NCI-H82 treated with DMSO at 0.1 percent for 48 hours (cell line): ENCODE data around the gene RNF41.
A peak's percentile ranks its signal among the peaks of the same experiment; 100 is the strongest.

Experiments
- DNase-seq: peaks from one replicate; lab custom pipeline; 2025; ENCODE audit not compliant: unreplicated experiment; lab: John Stamatoyannopoulos, UW

Gene RNF41

GRCh38 chr12:56244494-56244893 lies 22.8 kb upstream of the RNF41 start:
- no peak for DNase-seq

- no peak for DNase-seq
These were observed 22.0 kb upstream of the RNF41 start for GRCh38 chr12:56243731-56244181.

- DNase-seq, result no peak
These were observed 21.3 kb upstream of the RNF41 start for GRCh38 chr12:56242986-56243385.

DNA sequence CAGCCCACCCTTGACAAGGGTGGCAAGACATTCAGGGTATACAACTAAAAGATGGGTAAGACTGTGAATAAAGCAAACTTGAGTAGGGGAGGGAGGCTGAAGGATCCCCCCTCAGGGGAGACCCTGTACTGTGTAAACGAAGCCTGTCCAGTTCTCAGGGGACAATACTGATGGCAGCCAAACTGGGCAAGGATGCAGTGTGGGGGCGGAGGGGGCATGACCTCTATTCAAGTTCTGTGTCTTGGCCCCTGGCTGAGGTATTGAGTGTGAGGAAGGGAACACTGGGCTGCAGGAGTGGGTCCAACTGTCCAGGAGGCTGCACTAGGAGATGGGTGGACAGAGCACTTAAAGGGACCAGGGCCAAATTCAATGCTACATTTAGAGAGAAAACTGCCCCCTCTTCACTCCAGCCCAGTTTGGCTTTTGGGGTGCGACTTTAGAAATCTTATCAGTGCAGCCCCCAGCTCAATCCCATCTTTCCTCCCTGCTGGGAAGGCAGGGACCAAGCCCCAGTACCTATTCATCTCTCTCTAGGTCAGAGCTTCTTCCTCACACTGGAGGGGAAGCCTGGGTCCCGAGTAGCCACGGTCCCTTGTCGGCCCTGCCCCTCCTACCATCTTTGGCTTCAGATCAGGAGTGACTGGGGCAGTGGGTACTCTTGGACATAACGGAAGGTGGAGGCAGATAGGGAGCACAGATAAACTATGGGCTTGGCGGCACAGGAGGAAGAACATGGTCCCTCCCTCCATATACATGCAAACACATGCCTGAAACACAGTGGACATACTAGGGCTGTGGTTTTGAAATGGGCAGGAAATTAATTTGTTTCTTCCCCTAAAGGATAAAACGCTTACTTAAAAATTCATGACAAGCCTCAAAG lies 19.9 kb upstream of the RNF41 start:
- no peak for DNase-seq

DNA sequence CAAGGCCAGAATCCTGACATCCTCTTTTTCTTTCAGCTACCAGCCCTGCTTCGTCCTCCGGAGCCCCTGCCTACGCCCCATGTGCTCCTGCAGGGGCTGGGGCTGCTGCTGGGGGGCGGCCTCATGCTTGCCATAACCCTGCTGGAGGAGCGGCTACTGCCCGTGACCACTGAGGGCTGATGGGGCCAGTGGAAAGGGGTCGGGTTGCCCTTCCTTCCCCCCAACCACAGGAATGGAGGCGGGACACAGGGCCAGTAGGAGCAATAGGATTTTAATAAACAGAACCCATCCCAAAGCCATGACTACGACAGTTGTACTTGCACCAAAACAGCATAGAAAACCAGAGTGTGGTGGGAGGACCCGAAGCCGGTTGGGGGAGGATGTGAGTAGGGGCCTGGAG lies 15.8 kb upstream of the RNF41 start:
- no peak for DNase-seq

DNA sequence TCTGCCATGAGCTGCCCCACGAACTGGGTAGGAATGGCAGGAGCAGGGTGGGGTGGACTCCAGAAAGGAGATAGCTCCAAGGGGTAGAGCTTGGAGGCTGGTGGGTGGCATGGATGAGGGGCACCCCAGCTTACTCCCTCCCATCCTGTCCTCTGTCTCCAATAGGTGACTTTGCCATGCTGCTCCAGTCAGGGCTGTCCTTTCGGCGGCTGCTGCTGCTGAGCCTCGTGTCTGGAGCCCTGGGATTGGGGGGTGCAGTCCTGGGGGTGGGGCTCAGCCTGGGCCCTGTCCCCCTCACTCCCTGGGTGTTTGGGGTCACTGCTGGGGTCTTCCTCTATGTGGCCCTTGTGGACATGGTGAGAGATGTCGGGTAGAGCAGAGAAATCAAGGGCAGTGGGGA lies 15.3 kb upstream of the RNF41 start:
- no peak for DNase-seq

- no peak for DNase-seq
These were observed 14.4 kb upstream of the RNF41 start for GRCh38 chr12:56236091-56236490.

- no peak for DNase-seq
These were observed 13.2 kb upstream of the RNF41 start for GRCh38 chr12:56234746-56235436.

DNA sequence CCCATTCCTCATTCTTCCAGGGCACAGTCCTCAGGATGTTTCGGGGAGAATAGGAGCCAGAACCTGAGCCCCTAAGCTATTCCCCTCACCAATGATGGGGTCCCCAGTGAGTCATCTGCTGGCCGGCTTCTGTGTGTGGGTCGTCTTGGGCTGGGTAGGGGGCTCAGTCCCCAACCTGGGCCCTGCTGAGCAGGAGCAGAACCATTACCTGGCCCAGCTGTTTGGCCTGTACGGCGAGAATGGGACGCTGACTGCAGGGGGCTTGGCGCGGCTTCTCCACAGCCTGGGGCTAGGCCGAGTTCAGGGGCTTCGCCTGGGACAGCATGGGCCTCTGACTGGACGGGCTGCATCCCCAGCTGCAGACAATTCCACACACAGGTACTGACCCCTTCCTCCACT lies 9.5 kb upstream of the RNF41 start:
- no peak for DNase-seq

GRCh38 chr12:56230432-56231183 lies 8.9 kb upstream of the RNF41 start:
- DNase-seq, result no peak

DNA sequence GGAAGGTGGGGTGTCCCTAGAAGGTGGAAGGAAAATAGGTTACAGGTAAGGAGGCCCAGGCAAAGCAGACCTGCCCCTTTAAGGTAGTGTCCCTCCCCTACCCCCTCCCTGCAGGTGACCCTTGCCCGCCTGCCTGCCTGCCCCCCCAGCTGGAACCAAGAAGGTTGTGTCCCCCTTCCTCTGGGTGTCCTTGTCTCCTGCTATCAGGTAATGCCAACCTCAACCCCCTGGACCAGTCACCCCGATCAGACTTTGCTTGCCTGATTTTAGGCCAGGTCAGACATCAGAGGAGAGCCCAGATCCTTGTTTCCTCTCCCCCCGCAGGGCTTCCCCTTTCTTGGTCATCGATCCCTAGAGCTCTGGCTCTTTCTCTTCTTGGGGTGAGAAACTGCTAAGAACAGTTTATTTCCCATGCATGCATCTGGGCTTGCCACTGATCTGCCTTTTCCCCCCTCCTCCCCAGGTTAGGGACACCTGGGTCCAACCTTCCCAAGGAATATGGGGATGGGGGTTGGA lies 8.3 kb upstream of the RNF41 start, which contains the start of gene SLC39A5:
Gene SLC39A5 (plus strand): TSS at position 136 of the 516 bp plus-strand sequence. CDS start 1,224 bp downstream, outside the sequence.
- DNase-seq, result no peak

DNA sequence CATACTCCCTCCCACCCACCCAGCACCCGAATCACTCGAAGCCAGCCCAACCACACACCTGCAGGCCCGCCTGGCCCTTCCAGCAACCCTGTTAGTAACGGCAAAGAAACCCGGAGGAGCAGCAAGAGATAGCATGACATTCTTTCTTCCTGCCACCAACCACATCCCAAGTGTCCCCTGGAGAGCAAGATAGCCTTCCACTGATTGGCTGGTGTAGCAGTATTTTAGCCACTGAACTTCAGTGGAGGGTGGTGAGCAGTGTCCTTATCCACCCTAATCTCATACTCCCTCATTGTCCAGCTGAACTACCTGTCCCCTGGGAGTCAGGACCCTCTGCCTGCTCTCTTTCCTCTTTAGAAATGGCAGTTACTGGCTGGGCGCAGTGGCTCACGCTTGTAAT lies 7.4 kb upstream of the RNF41 start:
- DNase-seq, result no peak

DNA sequence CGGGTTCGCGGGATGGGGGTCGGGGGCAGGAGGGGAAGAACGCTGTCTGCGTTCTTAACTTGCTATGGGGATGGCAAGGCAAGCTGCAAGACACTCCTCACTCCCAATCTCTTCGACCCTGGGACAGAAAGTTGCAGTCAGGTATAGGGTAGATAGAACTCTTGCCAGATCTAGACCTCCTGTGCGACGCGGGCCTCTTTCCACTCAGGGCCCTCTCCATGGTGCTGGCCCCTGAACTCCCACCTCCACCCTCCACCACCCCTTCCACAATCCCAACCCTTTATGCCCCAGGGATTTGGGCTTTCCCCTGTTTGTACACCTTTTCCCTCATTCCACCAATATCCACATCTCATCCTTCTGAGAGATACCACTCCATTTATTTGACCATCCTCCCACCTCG lies 3.2 kb upstream of the RNF41 start:
- no peak for DNase-seq

DNA sequence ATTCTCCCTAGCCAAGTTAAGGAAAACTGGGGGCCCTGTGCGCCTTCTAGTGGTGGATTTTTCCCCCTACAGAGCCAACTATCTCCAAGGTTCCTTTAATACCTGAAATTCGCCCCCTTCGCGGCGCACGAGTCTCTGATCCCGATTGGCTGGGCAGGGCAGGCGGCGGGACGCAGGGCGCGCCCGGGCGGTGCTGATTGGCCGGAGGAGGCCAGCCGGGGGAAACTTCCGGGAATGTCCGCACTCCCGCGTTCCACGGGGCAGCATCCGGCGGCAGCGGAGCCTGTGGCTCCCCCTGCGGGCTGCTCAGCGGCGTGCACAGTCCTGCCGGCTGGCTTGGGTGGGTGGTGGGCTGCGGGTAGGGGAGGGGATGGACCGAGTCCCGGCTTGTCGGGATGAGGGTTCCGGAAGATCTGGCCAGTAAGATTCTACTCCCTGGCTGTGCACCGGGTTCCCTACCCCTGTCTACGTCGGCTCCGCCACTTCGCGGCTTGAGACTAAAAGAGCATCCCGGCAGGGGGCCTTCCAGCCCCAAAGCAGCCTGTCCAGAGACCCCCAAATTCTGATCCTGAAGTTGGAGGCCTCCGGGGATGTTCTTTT lies 2.5 kb upstream of the RNF41 start, which contains the start of gene NABP2:
Gene NABP2 (plus strand): TSS at position 241 of the 600 bp plus-strand sequence. CDS start 515 bp downstream, outside the sequence.
- DNase-seq, result peak; percentile 95

GRCh38 chr12:56223571-56224101 lies 1.9 kb upstream of the RNF41 start:
- no peak for DNase-seq

DNA sequence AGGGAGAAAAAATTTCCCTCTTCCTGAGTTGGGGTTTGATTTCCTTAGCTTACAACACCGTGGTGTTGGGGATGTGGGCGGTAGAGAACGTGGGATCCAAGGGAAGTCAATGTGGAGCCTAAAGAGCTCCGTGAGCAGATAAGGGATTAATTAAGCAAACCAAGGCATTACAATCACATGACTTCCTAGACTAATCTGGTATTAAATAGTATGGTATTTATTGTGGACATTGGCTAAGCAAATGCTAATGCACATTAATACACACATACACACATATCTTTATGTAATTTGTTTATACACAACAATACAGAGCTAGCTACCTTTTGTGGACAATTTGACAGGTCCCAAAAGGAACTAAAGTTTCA lies 791 bp upstream of the RNF41 start:
- DNase-seq, result peak; percentile 62

DNA sequence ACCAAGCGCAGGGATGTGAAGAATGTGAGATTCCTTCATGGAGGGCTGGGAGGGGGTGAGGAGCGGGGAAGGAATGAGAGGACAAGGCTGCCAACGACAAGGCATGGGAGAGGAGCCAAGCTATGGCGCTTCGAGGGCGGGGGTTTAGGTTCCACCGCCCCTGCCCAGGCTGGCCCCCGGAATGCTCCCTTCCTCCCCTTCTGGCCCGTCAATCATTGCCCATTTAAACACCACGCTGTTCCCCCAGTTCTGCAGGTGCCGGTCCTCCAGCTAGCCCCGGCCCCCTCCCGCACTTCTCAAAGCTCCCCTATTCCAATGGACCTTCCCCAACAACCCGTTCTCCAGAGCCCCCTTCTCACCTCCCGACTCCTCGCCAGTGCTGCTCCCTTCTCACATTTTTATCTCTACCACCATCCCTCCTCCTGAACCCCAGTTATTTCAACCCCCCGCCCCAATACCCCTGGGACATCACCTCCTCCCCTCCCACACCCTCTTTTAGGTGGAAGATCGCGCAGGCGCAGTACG lies 428 bp downstream of the RNF41 start:
- DNase-seq, result no peak

GRCh38 chr12:56220611-56221231 lies 1.0 kb downstream of the RNF41 start:
- DNase-seq, result no peak

DNA sequence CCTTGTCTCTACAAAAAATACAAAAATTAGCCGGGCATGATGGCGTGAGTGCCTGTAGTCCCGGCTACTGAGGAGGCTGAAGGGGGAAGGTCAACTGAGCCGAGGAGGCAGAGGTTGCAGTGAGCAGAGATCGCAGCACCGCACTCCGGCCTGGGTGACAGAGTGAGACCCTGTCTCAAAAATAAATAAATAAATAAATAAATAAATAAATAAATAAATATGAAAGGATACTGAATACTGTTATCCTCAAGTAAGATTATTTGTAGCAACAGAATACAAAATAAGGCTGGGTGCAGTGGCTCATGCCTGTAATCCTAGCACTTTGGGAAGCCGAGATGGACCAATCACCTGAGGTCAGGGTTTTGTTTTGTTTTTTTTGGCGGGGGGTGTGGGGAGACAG lies 1.9 kb downstream of the RNF41 start:
- DNase-seq, result no peak

- DNase-seq, result no peak
These were observed 5.3 kb downstream of the RNF41 start for GRCh38 chr12:56216461-56216860.
